ENCODE results near the gene PLCL2. TPM values are rescaled to one million over a fixed set of nuclear protein-coding genes. Genes with fewer than 3 reads are reported as not detected.

The PLCL2 gene
- total and polyA plus RNA-seq, 10 of the 15 experiments (the other 5 are each of a cell fraction or from before 2014, with no cell fraction given): 7.5 to 37.3 (median 21.7) TPM

DNA sequence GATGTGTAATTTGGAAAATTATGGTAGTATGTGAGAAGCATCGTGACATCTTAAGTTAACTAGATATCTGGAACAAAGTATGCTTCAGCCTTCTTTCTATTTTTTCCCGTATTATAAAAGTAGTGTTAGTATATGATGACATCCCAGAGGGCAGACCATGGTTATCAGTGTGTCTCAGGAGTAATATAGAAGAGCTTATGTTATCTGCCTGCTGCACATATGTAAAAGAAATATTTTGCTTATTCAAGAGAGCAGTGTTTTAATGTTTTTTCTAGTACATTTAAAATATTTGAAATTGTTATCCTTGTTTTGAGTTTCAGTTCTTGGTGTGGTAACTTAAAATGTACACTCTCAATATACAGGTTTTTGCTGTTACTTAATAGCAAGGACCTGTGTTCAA lies 24.1 kb downstream of the PLCL2 start (continued):
- no peak for TF ChIP-seq RB1 (IDR thresholded peaks at IDR 0.05; ENCODE audit: borderline replicate concordance)
- no peak for TF ChIP-seq BHLHE40 (IDR thresholded peaks at IDR 0.05; ENCODE audit: borderline replicate concordance in 1 of 2, low read depth in 2 of 2, low read length in 1 of 2)
- no peak for TF ChIP-seq RAD51 (IDR thresholded peaks at IDR 0.05)
- TF ChIP-seq TBL1XR1 (IDR thresholded peaks at IDR 0.05; ENCODE audit: low read depth, low read length): no peak

DNA sequence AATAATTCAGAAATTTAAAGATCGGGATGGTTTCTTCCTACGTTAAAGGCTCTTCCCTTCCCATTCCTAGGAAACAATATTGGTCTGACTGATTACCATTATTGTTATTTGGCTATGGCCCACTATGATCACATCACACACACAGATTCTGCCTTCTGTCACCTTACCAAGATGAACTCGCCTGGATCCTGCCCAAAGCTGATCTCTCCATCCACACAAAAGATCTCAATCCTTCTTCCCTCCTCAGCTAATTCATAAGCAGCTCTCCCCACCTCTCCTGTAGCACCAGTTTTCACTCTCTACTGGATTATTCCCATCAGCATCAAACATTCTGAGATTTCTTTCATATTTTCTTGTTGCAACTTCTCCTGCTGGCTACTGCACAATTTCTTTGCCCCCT lies 25.0 kb downstream of the PLCL2 start:
- no peak overlapping the region; the same call in 1 of the 2 replicates for H3K27ac ChIP-seq (ENCODE audit: control insufficient read depth, insufficient read depth)
- H3K9me3 ChIP-seq (replicated peaks; ENCODE audit: control insufficient read depth, insufficient read depth, low read length): no peaks in the 10 kb centered on the region; the same call in 2 of the 3 replicates
- FAIRE-seq: no peak
- no peak for ATAC-seq
- no peak overlapping the region for H3K4me2 ChIP-seq (ENCODE audit: control insufficient read depth, insufficient read depth)
- ChIA-PET POLR2A (interaction anchor here (0.6 to 1.8 kb wide), 4 partner anchors 9 to 221 kb away, joined by 3 to 4 read pairs (median 4); no protein-coding TSS in a partner anchor), RAD21 (ENCODE audit: unreplicated experiment) (interaction anchor here (1.5 to 9.1 kb wide), 2 partner anchors 22 to 29 kb away, joined by 3 to 76 read pairs; partner anchors contain the start of gene PLCL2), CTCF (interaction anchor here (1.5 to 5.2 kb wide), 6 partner anchors 18 to 116 kb away, joined by 6 to 26 read pairs (median 10); partner anchors contain the start of gene PLCL2), SMC1A (ENCODE audit: uncharacterized antibody, unreplicated experiment) (interaction anchor here (0.9 to 7.9 kb wide), 6 partner anchors 9 to 21 kb away, joined by 4 to 91 read pairs (median 14); no protein-coding TSS in a partner anchor)
- no peak overlapping the region for H3K9ac ChIP-seq (ENCODE audit: control insufficient read depth, insufficient read depth, low read length)
- no peaks in the 10 kb centered on the region for H3K36me3 ChIP-seq (ENCODE audit: control insufficient read depth in 2 of 2, insufficient read depth in 2 of 2, low read length in 1 of 2)
- H4K20me1 ChIP-seq (ENCODE audit: control insufficient read depth, insufficient read depth): no peaks in the 10 kb centered on the region
- no peaks in the 10 kb centered on the region for H3K27me3 ChIP-seq (replicated peaks in 1 of 2; ENCODE audit: control insufficient read depth in 2 of 2, insufficient read depth in 2 of 2, low read length in 1 of 2)
- intact Hi-C loops (cut with micrococcal nuclease; ENCODE audit: unreplicated experiment) (loop anchor here (5.0 kb wide), 2 partner anchors 97 to 137 kb away; no protein-coding TSS in a partner anchor), in situ Hi-C loops (cut with MboI) (loop anchor here (25.0 kb wide), 1 partner anchor 1548 kb away; no protein-coding TSS in a partner anchor)
- no peak for DNase-seq (ENCODE audit: low read depth, low spot score)
- BruUV-seq (replicated peaks): no TSS peak
- H3K4me3 ChIP-seq: no peak overlapping the region
- 100% methylated on average over 3 of the region's 3 CpGs for WGBS (ENCODE audit: insufficient coverage, insufficient replicate concordance, low lambda C conversion rate, missing lambda C conversion rate)
- no peak overlapping the region for H2AFZ ChIP-seq (ENCODE audit: control insufficient read depth, low read depth, low read length)
- peaks cover 95% of the 10 kb centered on the region for H3K79me2 ChIP-seq (ENCODE audit: control insufficient read depth, insufficient read depth, low read length)
- peaks cover 54% of the 10 kb centered on the region for H3K4me1 ChIP-seq (ENCODE audit: control insufficient read depth, insufficient read depth, low read length)
- TF ChIP-seq CREM (IDR thresholded peaks at IDR 0.05; ENCODE audit: low read depth) (no peak), ZZZ3 (IDR thresholded peaks at IDR 0.05; ENCODE audit: control insufficient read depth, insufficient read length, low read depth) (no peak), CREB1 (IDR thresholded peaks at IDR 0.05; ENCODE audit: low read depth) (no peak), RAD21 (IDR thresholded peaks at IDR 0.05; ENCODE audit: insufficient read depth, low read depth, low read length) (no peak), SIN3A (IDR thresholded peaks at IDR 0.05; ENCODE audit: low read depth, low read length) (no peak), ZNF24 (IDR thresholded peaks at IDR 0.05) (no peak), CBFB (IDR thresholded peaks at IDR 0.05; ENCODE audit: low read depth) (no peak), RELA (IDR thresholded peaks at IDR 0.05; ENCODE audit: borderline replicate concordance, partially characterized antibody) (no peak), EGR1 (IDR thresholded peaks at IDR 0.05; ENCODE audit: borderline replicate concordance in 1 of 2, low read depth in 2 of 2, low read length in 2 of 2) (no peak)
- TF ChIP-seq, protein P1, sequence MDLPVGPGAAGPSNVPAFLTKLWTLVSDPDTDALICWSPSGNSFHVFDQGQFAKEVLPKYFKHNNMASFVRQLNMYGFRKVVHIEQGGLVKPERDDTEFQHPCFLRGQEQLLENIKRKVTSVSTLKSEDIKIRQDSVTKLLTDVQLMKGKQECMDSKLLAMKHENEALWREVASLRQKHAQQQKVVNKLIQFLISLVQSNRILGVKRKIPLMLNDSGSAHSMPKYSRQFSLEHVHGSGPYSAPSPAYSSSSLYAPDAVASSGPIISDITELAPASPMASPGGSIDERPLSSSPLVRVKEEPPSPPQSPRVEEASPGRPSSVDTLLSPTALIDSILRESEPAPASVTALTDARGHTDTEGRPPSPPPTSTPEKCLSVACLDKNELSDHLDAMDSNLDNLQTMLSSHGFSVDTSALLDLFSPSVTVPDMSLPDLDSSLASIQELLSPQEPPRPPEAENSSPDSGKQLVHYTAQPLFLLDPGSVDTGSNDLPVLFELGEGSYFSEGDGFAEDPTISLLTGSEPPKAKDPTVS (IDR thresholded peaks at IDR 0.05; ENCODE audit: low read depth, low read length): no peak
- TF ChIP-seq, protein P2, sequence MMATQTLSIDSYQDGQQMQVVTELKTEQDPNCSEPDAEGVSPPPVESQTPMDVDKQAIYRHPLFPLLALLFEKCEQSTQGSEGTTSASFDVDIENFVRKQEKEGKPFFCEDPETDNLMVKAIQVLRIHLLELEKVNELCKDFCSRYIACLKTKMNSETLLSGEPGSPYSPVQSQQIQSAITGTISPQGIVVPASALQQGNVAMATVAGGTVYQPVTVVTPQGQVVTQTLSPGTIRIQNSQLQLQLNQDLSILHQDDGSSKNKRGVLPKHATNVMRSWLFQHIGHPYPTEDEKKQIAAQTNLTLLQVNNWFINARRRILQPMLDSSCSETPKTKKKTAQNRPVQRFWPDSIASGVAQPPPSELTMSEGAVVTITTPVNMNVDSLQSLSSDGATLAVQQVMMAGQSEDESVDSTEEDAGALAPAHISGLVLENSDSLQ (IDR thresholded peaks at IDR 0.05): no peak
- TF ChIP-seq, protein P3, sequence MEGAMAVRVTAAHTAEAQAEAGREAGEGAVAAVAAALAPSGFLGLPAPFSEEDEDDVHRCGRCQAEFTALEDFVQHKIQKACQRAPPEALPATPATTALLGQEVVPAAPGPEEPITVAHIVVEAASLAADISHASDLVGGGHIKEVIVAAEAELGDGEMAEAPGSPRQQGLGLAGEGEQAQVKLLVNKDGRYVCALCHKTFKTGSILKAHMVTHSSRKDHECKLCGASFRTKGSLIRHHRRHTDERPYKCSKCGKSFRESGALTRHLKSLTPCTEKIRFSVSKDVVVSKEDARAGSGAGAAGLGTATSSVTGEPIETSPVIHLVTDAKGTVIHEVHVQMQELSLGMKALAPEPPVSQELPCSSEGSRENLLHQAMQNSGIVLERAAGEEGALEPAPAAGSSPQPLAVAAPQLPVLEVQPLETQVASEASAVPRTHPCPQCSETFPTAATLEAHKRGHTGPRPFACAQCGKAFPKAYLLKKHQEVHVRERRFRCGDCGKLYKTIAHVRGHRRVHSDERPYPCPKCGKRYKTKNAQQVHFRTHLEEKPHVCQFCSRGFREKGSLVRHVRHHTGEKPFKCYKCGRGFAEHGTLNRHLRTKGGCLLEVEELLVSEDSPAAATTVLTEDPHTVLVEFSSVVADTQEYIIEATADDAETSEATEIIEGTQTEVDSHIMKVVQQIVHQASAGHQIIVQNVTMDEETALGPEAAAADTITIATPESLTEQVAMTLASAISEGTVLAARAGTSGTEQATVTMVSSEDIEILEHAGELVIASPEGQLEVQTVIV (IDR thresholded peaks at IDR 0.05; ENCODE audit: borderline replicate concordance, partially characterized antibody): no peak
- TF ChIP-seq, protein P4, sequence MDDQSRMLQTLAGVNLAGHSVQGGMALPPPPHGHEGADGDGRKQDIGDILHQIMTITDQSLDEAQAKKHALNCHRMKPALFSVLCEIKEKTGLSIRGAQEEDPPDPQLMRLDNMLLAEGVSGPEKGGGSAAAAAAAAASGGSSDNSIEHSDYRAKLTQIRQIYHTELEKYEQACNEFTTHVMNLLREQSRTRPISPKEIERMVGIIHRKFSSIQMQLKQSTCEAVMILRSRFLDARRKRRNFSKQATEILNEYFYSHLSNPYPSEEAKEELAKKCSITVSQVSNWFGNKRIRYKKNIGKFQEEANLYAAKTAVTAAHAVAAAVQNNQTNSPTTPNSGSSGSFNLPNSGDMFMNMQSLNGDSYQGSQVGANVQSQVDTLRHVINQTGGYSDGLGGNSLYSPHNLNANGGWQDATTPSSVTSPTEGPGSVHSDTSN (IDR thresholded peaks at IDR 0.05; ENCODE audit: insufficient replicate concordance, low read depth, low read length): no peak

Data from GM12878 (cell line).